K562 (cell line): ENCODE measurements around the gene SP2. TPM values are rescaled to one million over a fixed set of nuclear protein-coding genes. Genes with fewer than 3 reads are reported as not detected.

Source experiments
- ATAC-seq: fragments of 200-7000 bp; cut with Tn5 transposase; 3 replicates; pipeline ENCODE4 v1.9.1; 2020; ENCODE audit warnings: moderate library complexity
- BruUV-seq: library from RNA; stranded (reverse); fragments of 400-500 nt; replicated peaks from 2 replicates; lab custom pipeline; 2021; lab: Mats Ljungman, UMichigan
- CTCF ChIA-PET: fragments of 300-600 bp; formaldehyde crosslinking; extraction: SDS; loops from one replicate; lab custom pipeline; 2021; ENCODE audit warnings: low intra/inter-chr PET ratio; lab: Yijun Ruan, JAX
- POLR2A ChIA-PET: fragments of 300-600, 350-650 bp; sonication (Branson Sonifier 250); formaldehyde crosslinking; extraction: SDS; loops from one replicate; lab custom pipeline; 2021; ENCODE audit warnings: antibody characterized with exemption, inconsistent platforms; lab: Yijun Ruan, JAX
- DNase-seq, 4 experiments: peaks; one replicate each; pipeline versions ENCODE4 v3.0.0 to v3.0.0-alpha.2; 2011 to 2018; ENCODE audit warnings: low spot score in 3 of 4, mixed read lengths in 3 of 4; ENCODE audit errors: extremely low read depth in 1 of 4
- FAIRE-seq: peaks from 2 replicates; lab custom pipeline; 2011; peaks lifted over from hg19 to GRCh38; lab: Jason Lieb, UNC
- H2AFZ ChIP-seq: 2 replicates; pipeline ENCODE4 v1.6.0; 2011; ENCODE audit warnings: low read depth, low read length, control low read depth, inconsistent platforms
- H3K27ac ChIP-seq: fragments of 200-600 bp; 3 replicates; pipeline ENCODE4 v1.8.0; 2011; ENCODE audit warnings: low read depth, mild to moderate bottlenecking, control low read depth, inconsistent platforms, low read length, moderate library complexity, mixed read lengths; ENCODE audit errors: extremely low read depth
- H3K27me3 ChIP-seq, 2 experiments: fragments of 300-600 bp in 1 of 2; 2 replicates in 1 of 2; 3 replicates in 1 of 2; pipeline versions ENCODE4 v1.6.0 to v1.8.0; 2011; ENCODE audit warnings: inconsistent platforms in 2 of 2, low read length in 2 of 2, mild to moderate bottlenecking in 1 of 2, mixed read lengths in 1 of 2, moderate library complexity in 1 of 2; ENCODE audit not compliant: control insufficient read depth in 2 of 2, insufficient read depth in 2 of 2
- H3K36me3 ChIP-seq: fragments of 300-600 bp; 3 replicates; pipeline ENCODE4 v1.8.0; 2011; ENCODE audit warnings: mild to moderate bottlenecking, low read length, inconsistent platforms; ENCODE audit not compliant: control insufficient read depth, insufficient read depth
- H3K4me1 ChIP-seq, 2 experiments: fragments of 200-600 bp in 1 of 2; replicated peaks in 1 of 2; 2 replicates in 1 of 2; 3 replicates in 1 of 2; pipeline versions ENCODE4 v1.5.1 to v1.8.0; 2011; ENCODE audit warnings: inconsistent platforms in 2 of 2, low read length in 2 of 2, mild to moderate bottlenecking in 1 of 2, mixed read lengths in 1 of 2, moderate library complexity in 1 of 2; ENCODE audit not compliant: control insufficient read depth in 2 of 2, insufficient read depth in 2 of 2
- H3K4me2 ChIP-seq: 2 replicates; pipeline ENCODE4 v1.6.1; 2011; ENCODE audit warnings: low read length, control low read depth, inconsistent platforms, mixed read lengths; ENCODE audit not compliant: insufficient read depth
- H3K4me3 ChIP-seq: fragments of 200-600 bp; sonication (generic), shearing (Covaris generic); 2 replicates; pipeline ENCODE4 v1.5.1; 2016; ENCODE audit warnings: control low read depth, inconsistent platforms
- H3K79me2 ChIP-seq: fragments of 200-600 bp; 3 replicates; pipeline ENCODE4 v1.8.0; 2011; ENCODE audit warnings: low read length, inconsistent platforms; ENCODE audit not compliant: control insufficient read depth, insufficient read depth
- H3K9ac ChIP-seq, 2 experiments: 2 replicates each; pipeline versions ENCODE4 v1.6.0 to v1.6.1; 2011; ENCODE audit warnings: low read depth in 2 of 2, low read length in 2 of 2, control low read depth in 1 of 2, inconsistent platforms in 1 of 2, mild to moderate bottlenecking in 1 of 2, mixed read lengths in 1 of 2; ENCODE audit not compliant: insufficient read depth in 1 of 2
- H3K9me1 ChIP-seq: one replicate; pipeline ENCODE4 v1.6.0; 2011; ENCODE audit warnings: inconsistent platforms, mild to moderate bottlenecking, low read length, moderate library complexity; ENCODE audit not compliant: control insufficient read depth, insufficient read depth
- H3K9me3 ChIP-seq: replicated peaks from 2 replicates; pipeline ENCODE4 v1.5.1; 2011; ENCODE audit warnings: low read depth, low read length, inconsistent platforms; ENCODE audit not compliant: control insufficient read depth, insufficient read depth
- H4K20me1 ChIP-seq: replicated peaks from 2 replicates; pipeline ENCODE4 v1.6.1; 2011; ENCODE audit warnings: low read length, inconsistent platforms, mixed read lengths; ENCODE audit not compliant: control insufficient read depth, insufficient read depth
- CBFA2T2 ChIP-seq: fragments of 450-650 bp; conservative IDR thresholded peaks from 2 replicates; pipeline ENCODE4 v1.6.1; 2017; ENCODE audit warnings: mild to moderate bottlenecking
- FOXA1 ChIP-seq: fragments of 450-650 bp; IDR thresholded peaks from 2 replicates; pipeline ENCODE4 v1.6.1; 2016; ENCODE audit warnings: mild to moderate bottlenecking, borderline replicate concordance
- FOXA3 ChIP-seq, 2 experiments: fragments of 450-650 bp in 1 of 2; sonication (generic) in 1 of 2; formaldehyde crosslinking; IDR thresholded peaks in 1 of 2; conservative IDR thresholded peaks in 1 of 2; 2 replicates each; pipeline versions ENCODE4 v1.4.0 to v1.8.0; 2020 to 2022; ENCODE audit warnings: mild to moderate bottlenecking in 2 of 2, missing genetic modification reagents in 1 of 2
- IFI16 ChIP-seq: fragments of 250-450 bp; sonication (Bioruptor Pico); IDR thresholded peaks from 2 replicates; pipeline ENCODE4 v2.1.2; 2022; ENCODE audit warnings: mild to moderate bottlenecking, inconsistent platforms
- NFRKB ChIP-seq: fragments of 450-650 bp; IDR thresholded peaks from 2 replicates; pipeline ENCODE4 v1.6.1; 2016; ENCODE audit warnings: low read depth
- SPI1 ChIP-seq: IDR thresholded peaks from 2 replicates; pipeline ENCODE4 v1.6.1; 2011; ENCODE audit warnings: low read depth, low read length, control low read depth, borderline replicate concordance
- TBP ChIP-seq: optimal IDR thresholded peaks from 2 replicates; pipeline ENCODE3; 2011; ENCODE audit warnings: low read depth, low read length, improper control_type of control experiment
- THRAP3 ChIP-seq: fragments of 450-650 bp; IDR thresholded peaks from 2 replicates; pipeline ENCODE4 v1.6.1; 2016; ENCODE audit warnings: mild to moderate bottlenecking, inconsistent platforms, borderline replicate concordance
- WGBS: fragments of 100-300 bp; shearing (Covaris generic); methylation state at CpG from one replicate; pipeline ENCODE4 v1.1.6; 2016; ENCODE audit warnings: low coverage, mixed read lengths; ENCODE audit not compliant: insufficient coverage; ENCODE audit errors: missing lambda C conversion rate; 5-methylcytosine and 5-hydroxymethylcytosine counted together
- in situ Hi-C: fragments of 300-500 bp; cut with MboI; formaldehyde crosslinking; loops from 4 replicates; pipeline ENCODE4 v1.15.0; 2018; ENCODE audit warnings: inconsistent platforms, mixed read lengths
- intact Hi-C: fragments of 100-400 bp; cut with micrococcal nuclease; formaldehyde crosslinking; loops from 2 replicates; pipeline ENCODE4 v1.14.2; 2022
- polyA plus RNA-seq, 8 experiments: library from polyadenylated mRNA; depleted of rRNA in 4 of 8; stranded (reverse) in 5 of 8; unstranded in 3 of 8; fragments of >200 nt; fragmentation: Nextera tagmentation in 2 of 8; fragmentation: Illumina TruSeq in 1 of 8; extraction: Ambion mirVana in 2 of 8; extraction: Trizol in 1 of 8; gene quantifications; 2 replicates each; pipeline versions ENCODE4 v1.2.1 to v1.2.3, GENCODE V29; 2011 to 2014; ENCODE audit warnings: inconsistent platforms in 1 of 8, missing spikeins in 1 of 8
- total RNA-seq, 7 experiments: library from RNA; depleted of rRNA in 6 of 7; stranded (reverse); fragments of >200 nt in 6 of 7; fragmentation: Illumina TruSeq in 2 of 7; extraction: Trizol in 2 of 7; gene quantifications; 2 replicates each; pipeline versions ENCODE4 v1.2.1 to v1.2.3, GENCODE V29; 2011 to 2021; ENCODE audit warnings: low replicate concordance in 1 of 7
- TF ChIP-seq, protein P1 (sequence below), 3 experiments: fragments of 200-800 bp in 1 of 3; sonication (Bioruptor generic) in 1 of 3; sonication (generic) in 1 of 3; formaldehyde crosslinking in 1 of 3; IDR thresholded peaks; 2 replicates each; pipeline versions ENCODE4 v1.6.1 to v1.8.0; 2016 to 2022; ENCODE audit warnings: mild to moderate bottlenecking in 2 of 3, missing compliant biosample characterization in 2 of 3, missing genetic modification characterization in 2 of 3, missing genetic modification reagents in 1 of 3
- TF ChIP-seq, protein P2 (sequence below), 2 experiments: fragments of 450-650 bp; formaldehyde crosslinking in 1 of 2; IDR thresholded peaks; 2 replicates each; pipeline versions ENCODE4 v1.4.0 to v1.6.1; 2014 to 2020; ENCODE audit warnings: mild to moderate bottlenecking in 2 of 2, borderline replicate concordance in 1 of 2, low read depth in 1 of 2
- TF ChIP-seq, protein P3 (sequence below): fragments of 250-450 bp; sonication (Bioruptor Pico); IDR thresholded peaks from 2 replicates; pipeline ENCODE4 v1.5.1; 2021; ENCODE audit warnings: mild to moderate bottlenecking

SP2 gene
- total and polyA plus RNA-seq, 9 of the 15 experiments (the other 6 are each of a cell fraction or from before 2014, with no cell fraction given): 0.77 to 22.3 (median 2.3) TPM

DNA sequence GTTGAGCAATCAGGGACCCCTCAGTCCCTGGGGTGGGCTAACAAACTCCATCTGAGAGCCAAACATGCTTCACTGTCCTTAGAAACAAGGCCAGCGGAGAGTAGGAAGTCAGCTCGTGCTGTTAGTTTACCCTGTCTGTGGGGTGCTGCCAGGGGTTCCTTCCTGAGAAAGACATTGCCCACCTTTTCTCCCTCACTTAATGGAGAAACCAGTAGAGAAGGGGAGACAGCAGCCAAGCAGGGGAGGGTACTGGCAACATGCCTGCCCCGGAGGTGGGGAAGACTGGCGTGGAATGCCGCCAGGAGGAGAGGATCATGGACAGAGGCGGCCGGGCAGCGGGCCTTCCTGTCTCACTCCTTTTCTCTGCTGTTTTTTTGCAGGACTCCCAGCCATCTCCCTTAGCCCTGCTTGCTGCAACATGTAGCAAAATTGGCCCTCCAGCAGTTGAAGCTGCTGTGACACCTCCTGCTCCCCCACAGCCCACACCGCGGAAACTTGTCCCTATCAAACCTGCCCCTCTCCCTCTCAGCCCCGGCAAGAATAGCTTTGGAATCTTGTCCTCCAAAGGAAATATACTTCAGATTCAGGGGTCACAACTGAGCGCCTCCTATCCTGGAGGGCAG is 19.9 kb downstream of the SP2 start:
- DNase-seq (no peak), ATAC-seq (no peak), FAIRE-seq (no peak)
- POLR2A ChIA-PET: interaction anchor here (0.7 to 1.0 kb wide), 3 partner anchors 10 to 66 kb away, joined by 3 to 4 read pairs (median 3); no protein-coding TSS in a partner anchor
- Histone ChIP-seq H3K4me3 (no peak overlapping the region), H3K9ac (no peak overlapping the region), H3K79me2 (no peaks in the 10 kb centered on the region), H4K20me1 (no peaks in the 10 kb centered on the region), H3K9me3 (no peaks in the 10 kb centered on the region), H3K27ac (no peak overlapping the region), H3K4me1 (no peaks in the 10 kb centered on the region), H3K9me1 (no peaks in the 10 kb centered on the region), H2AFZ (no peak overlapping the region), H3K36me3 (peaks cover 20% of the 10 kb centered on the region; the same call in 2 of the 3 replicates), H3K4me2 (no peak overlapping the region), H3K27me3 (no peaks in the 10 kb centered on the region)
- in situ Hi-C loops (no loop called here), intact Hi-C loops (no loop called here)
- CTCF ChIA-PET: no interaction called here
- TF ChIP-seq IFI16 (CRISPR knock-in tag) (no peak), FOXA3 (CRISPR knock-in tag; conservative IDR thresholded peaks at IDR 0.05 in 1 of 2, IDR thresholded peaks at IDR 0.05 in 1 of 2) (no peak), NFRKB (no peak), SPI1 (no peak), TBP (no peak), CBFA2T2 (no peak), FOXA1 (no peak), THRAP3 (no peak)
- TF ChIP-seq, protein P1, sequence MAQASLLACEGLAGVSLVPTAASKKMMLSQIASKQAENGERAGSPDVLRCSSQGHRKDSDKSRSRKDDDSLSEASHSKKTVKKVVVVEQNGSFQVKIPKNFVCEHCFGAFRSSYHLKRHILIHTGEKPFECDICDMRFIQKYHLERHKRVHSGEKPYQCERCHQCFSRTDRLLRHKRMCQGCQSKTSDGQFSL (CRISPR knock-in tag; IDR thresholded peaks at IDR 0.05): no peak
- TF ChIP-seq, protein P1 (tag; IDR thresholded peaks at IDR 0.05): no peak
- TF ChIP-seq, protein P2, sequence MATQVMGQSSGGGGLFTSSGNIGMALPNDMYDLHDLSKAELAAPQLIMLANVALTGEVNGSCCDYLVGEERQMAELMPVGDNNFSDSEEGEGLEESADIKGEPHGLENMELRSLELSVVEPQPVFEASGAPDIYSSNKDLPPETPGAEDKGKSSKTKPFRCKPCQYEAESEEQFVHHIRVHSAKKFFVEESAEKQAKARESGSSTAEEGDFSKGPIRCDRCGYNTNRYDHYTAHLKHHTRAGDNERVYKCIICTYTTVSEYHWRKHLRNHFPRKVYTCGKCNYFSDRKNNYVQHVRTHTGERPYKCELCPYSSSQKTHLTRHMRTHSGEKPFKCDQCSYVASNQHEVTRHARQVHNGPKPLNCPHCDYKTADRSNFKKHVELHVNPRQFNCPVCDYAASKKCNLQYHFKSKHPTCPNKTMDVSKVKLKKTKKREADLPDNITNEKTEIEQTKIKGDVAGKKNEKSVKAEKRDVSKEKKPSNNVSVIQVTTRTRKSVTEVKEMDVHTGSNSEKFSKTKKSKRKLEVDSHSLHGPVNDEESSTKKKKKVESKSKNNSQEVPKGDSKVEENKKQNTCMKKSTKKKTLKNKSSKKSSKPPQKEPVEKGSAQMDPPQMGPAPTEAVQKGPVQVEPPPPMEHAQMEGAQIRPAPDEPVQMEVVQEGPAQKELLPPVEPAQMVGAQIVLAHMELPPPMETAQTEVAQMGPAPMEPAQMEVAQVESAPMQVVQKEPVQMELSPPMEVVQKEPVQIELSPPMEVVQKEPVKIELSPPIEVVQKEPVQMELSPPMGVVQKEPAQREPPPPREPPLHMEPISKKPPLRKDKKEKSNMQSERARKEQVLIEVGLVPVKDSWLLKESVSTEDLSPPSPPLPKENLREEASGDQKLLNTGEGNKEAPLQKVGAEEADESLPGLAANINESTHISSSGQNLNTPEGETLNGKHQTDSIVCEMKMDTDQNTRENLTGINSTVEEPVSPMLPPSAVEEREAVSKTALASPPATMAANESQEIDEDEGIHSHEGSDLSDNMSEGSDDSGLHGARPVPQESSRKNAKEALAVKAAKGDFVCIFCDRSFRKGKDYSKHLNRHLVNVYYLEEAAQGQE (IDR thresholded peaks at IDR 0.05; ENCODE audit: borderline replicate concordance): no peak
- TF ChIP-seq, protein P2 (CRISPR knock-in tag; IDR thresholded peaks at IDR 0.05; ENCODE audit: low read depth): no peak
- TF ChIP-seq, protein P3, sequence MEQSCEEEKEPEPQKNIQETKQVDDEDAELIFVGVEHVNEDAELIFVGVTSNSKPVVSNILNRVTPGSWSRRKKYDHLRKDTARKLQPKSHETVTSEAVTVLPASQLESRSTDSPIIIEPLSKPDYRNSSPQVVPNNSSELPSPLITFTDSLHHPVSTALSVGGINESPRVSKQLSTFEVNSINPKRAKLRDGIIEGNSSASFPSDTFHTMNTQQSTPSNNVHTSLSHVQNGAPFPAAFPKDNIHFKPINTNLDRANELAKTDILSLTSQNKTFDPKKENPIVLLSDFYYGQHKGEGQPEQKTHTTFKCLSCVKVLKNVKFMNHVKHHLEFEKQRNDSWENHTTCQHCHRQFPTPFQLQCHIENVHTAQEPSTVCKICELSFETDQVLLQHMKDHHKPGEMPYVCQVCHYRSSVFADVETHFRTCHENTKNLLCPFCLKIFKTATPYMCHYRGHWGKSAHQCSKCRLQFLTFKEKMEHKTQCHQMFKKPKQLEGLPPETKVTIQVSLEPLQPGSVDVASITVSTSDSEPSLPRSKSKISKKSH (CRISPR knock-in tag): no peak
- no TSS peak for BruUV-seq
- 81% methylated on average over 7 of the region's 12 CpGs for WGBS
